Measurements from ENCODE around the gene MSH5. TPM values are rescaled to one million over a fixed set of nuclear protein-coding genes. Genes with fewer than 3 reads are reported as not detected.

The MSH5 gene
- total RNA-seq, 4 donors from 2014 or later: 16.7 to 41.5 (median 22.1) TPM; not detected in 1

DNA sequence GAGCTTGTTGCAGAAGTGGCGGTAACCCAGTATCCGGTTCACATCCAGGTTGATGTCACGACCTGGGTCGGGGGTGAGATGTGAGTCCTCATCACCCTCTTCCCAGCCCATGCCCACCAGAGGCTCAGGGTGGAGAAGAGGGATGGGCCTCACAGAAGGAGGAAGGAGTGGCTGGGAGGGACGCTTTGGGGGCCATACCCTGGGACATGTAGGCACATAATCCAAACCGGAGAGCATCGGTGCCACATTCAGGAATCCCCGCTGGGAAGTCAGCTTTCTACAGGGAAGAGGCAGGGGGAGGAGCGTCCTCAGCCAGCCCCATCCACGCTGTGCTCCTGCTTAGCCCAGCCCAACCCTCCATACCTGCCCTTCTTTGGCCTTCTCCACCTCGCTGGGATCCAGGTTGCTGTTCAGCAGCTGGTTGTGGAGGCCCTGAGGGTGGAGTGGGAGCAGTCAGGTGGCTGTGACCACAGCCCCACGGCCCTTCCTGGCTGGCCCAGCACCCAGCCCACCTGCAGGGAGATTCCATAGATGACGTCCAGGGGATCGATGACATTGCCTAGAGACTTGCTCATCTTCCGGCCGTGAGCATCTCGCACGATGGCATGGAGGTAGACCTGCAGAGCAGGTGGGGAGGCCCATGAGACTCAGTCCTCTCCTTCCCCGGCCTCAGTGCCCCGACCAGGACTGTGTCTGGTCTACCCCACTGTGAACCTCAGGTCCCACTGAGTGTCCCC, 40.9 kb downstream of the MSH5 start:
- H3K27me3 ChIP-seq: no peaks in the 10 kb centered on the region
- H3K9me3 ChIP-seq: no peaks in the 10 kb centered on the region
- intact Hi-C loops (cut with DNase I; ENCODE audit: low total_unique reads): no loop called here
- no peak overlapping the region for H3K4me3 ChIP-seq
- no peak for TF ChIP-seq POLR2A (IDR thresholded peaks at IDR 0.05)
- TF ChIP-seq, protein P1, sequence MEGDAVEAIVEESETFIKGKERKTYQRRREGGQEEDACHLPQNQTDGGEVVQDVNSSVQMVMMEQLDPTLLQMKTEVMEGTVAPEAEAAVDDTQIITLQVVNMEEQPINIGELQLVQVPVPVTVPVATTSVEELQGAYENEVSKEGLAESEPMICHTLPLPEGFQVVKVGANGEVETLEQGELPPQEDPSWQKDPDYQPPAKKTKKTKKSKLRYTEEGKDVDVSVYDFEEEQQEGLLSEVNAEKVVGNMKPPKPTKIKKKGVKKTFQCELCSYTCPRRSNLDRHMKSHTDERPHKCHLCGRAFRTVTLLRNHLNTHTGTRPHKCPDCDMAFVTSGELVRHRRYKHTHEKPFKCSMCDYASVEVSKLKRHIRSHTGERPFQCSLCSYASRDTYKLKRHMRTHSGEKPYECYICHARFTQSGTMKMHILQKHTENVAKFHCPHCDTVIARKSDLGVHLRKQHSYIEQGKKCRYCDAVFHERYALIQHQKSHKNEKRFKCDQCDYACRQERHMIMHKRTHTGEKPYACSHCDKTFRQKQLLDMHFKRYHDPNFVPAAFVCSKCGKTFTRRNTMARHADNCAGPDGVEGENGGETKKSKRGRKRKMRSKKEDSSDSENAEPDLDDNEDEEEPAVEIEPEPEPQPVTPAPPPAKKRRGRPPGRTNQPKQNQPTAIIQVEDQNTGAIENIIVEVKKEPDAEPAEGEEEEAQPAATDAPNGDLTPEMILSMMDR (IDR thresholded peaks at IDR 0.05): no peak
- H3K4me1 ChIP-seq: peaks cover 5 to 8% of the 10 kb centered on the region in 2 donors
- H3K36me3 ChIP-seq: no peaks in the 10 kb centered on the region
- no peak for DNase-seq
- no peak overlapping the region for H3K27ac ChIP-seq

DNA sequence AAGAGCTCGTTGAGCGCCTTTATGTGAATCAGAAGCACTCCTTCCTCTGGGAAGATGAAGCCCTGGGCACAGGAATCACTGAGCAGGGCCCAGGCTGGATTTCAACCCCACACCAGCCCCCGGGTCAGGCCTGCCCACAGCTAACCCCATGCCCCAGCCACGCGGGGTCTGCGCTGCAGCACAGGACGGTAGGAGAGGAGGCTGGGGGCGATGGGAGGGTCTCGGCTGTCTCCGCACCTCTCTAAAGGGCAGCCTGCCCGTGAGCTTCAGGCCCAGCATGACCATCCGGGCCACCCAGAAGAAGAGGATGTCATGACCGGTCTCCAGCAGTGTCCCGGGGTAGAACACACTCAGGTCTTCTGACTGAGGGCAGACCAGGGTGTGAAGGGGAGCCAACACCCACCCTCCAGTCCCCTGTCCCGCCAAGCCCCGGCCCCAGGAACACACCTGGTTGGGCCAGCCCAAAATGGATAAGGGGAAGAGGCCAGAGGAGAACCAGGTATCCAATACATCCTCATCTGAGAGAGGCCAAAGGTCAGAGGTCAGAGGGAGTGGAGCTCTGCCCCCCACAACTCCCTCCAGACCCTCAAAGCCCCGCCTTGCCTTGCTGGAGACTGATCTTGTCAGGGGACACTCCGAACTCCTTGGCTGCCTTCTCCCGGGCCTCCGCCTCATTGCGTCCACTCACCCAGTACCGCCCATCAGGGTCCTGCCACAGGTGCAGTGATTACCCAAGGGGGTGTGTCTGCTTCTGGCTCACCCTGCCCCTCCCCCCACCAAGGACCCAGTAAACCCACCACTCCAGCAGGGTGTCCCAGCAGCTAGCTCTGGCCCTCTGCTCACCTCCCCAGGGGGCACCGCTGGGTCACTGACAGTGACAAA, 41.7 kb downstream of the MSH5 start:
- DNase-seq: no peak
- TF ChIP-seq, protein P1 (IDR thresholded peaks at IDR 0.05): no peak
- TF ChIP-seq POLR2A (IDR thresholded peaks at IDR 0.05): no peak
- no peaks in the 10 kb centered on the region for H3K27me3 ChIP-seq
- peaks cover 5 to 7% of the 10 kb centered on the region in 2 donors for H3K4me1 ChIP-seq
- no peak overlapping the region for H3K27ac ChIP-seq
- no peaks in the 10 kb centered on the region for H3K9me3 ChIP-seq
- intact Hi-C loops (cut with DNase I; ENCODE audit: low total_unique reads): no loop called here
- H3K4me3 ChIP-seq: no peak overlapping the region
- H3K36me3 ChIP-seq: no peaks in the 10 kb centered on the region

DNA sequence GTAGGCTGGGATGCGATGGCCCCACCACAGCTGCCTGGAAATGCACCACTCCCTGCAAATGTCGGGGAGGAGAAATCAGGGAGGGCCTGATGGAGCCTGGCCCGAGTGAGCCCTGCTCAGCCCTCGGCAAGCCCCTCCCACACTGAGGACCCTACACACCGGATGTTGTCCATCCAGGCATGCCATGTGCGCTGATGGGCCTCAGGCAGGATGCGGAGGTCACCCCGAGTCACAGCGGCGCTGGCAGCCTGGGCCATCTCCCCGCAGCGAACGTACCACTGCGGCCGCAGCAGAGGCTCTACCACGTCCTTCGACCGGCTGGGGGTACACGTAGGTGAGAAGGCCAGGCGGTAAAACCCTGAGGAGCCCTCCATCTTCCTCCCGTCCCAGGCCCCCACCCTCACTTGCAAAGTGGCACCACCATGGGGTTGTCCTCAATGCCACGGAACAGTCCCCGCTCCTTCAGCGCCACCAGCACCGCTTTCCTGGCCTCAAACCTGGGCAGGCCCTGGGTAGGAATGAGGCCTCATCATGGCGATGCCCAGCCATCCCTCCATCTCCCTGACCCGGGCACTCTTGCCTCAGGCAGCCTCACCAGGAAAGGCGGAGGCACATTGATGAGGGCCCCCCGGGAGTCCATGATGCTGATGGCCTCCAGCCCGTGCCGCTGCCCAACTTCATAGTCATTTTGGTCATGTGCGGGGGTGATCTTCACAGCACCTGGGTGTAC, 42.5 kb downstream of the MSH5 start:
- Histone ChIP-seq H3K4me1 (no peaks in the 10 kb centered on the region), H3K27ac (no peak overlapping the region), H3K9me3 (no peaks in the 10 kb centered on the region), H3K36me3 (no peaks in the 10 kb centered on the region), H3K4me3 (no peak overlapping the region), H3K27me3 (no peaks in the 10 kb centered on the region)
- TF ChIP-seq, protein P1 (IDR thresholded peaks at IDR 0.05): no peak
- no peak for TF ChIP-seq POLR2A (IDR thresholded peaks at IDR 0.05)
- DNase-seq: no peak
- intact Hi-C loops (cut with DNase I; ENCODE audit: low total_unique reads): no loop called here

DNA sequence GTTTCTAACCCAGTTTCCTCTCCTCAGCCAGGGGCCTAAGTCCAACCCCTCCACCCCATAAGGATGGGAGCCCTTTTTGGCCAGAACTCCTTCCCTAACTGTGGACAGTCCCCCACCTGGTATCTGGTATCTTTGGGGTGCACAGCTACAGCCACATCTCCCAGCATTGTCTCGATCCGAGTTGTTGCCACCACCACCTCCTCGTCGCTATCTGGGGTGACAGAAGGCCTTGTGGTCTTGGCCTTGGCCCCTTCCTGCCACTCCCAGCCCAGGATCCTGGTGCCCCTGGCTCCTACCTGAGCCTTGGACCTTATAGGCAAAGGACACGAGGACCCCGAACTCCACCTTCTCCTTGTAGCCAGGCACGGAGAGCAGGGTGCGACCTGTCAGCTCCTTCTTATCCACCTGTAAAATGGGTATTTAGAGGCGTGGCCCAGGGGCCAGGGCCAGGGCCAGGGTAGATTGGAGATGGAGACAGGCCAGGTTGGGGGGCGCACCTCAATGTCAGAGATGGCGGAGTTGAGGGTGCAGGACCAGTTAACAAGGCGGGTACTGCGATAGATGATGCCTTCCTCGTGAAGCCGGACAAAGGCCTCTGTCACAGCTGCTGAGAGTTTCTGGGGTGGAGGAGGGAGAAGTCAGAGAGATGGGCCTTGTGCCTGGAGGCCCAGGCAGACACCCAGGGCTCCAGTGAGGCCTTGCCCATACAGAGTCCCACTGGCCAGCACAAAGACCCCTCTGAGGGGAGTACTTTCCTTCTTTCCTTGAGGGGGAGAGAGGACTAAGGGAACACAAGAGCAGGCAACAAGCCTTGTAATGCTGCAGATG, 44.5 kb downstream of the MSH5 start:
- no peak for DNase-seq
- Histone ChIP-seq H3K36me3 (no peaks in the 10 kb centered on the region), H3K27me3 (no peaks in the 10 kb centered on the region), H3K4me1 (no peaks in the 10 kb centered on the region), H3K27ac (no peak overlapping the region), H3K9me3 (no peaks in the 10 kb centered on the region), H3K4me3 (no peak overlapping the region)
- TF ChIP-seq, protein P1 (IDR thresholded peaks at IDR 0.05): no peak
- TF ChIP-seq POLR2A (IDR thresholded peaks at IDR 0.05): no peak
- intact Hi-C loops (cut with DNase I; ENCODE audit: low total_unique reads): no loop called here
